HG02798 (cell line): ENCODE measurements around the gene ARHGAP24.

Experiments
- ATAC-seq: cut with Tn5 transposase; IDR thresholded peaks from one replicate; pipeline ENCODE4 v1.9.1; 2021; ENCODE audit warnings: mild to moderate bottlenecking; ENCODE audit not compliant: unreplicated experiment, poor library complexity

ARHGAP24 gene

GRCh38 chr4:85725721-85726170 is 250.8 kb downstream of the ARHGAP24 start:
- peak; percentile 90 for ATAC-seq

GRCh38 chr4:85726555-85726954 is 251.6 kb downstream of the ARHGAP24 start:
- ATAC-seq: no peak

- no peak for ATAC-seq
These were observed 253.5 kb downstream of the ARHGAP24 start for GRCh38 chr4:85728464-85728863.

GRCh38 chr4:85732124-85732523 is 257.2 kb downstream of the ARHGAP24 start:
- peak; percentile 61 for ATAC-seq

- no peak for ATAC-seq
These were observed 258.8 kb downstream of the ARHGAP24 start for GRCh38 chr4:85733798-85734197.

- no peak for ATAC-seq
These were observed 259.5 kb downstream of the ARHGAP24 start for GRCh38 chr4:85734424-85734831.

GRCh38 chr4:85736571-85736970 is 261.6 kb downstream of the ARHGAP24 start:
- no peak for ATAC-seq

GRCh38 chr4:85737254-85737653 is 262.3 kb downstream of the ARHGAP24 start:
- no peak for ATAC-seq

- no peak for ATAC-seq
These were observed 263.8 kb downstream of the ARHGAP24 start for GRCh38 chr4:85738721-85739120.

GRCh38 chr4:85740431-85740861 is 265.5 kb downstream of the ARHGAP24 start:
- no peak for ATAC-seq

GRCh38 chr4:85741381-85741780 is 266.4 kb downstream of the ARHGAP24 start:
- ATAC-seq: no peak

GRCh38 chr4:85741921-85742591 is 267.1 kb downstream of the ARHGAP24 start:
- ATAC-seq: no peak

- no peak for ATAC-seq
These were observed 270.0 kb downstream of the ARHGAP24 start for GRCh38 chr4:85744950-85745349.

GRCh38 chr4:85745939-85746338 is 271.0 kb downstream of the ARHGAP24 start:
- no peak for ATAC-seq

- peak; percentile 63 for ATAC-seq
These were observed 273.0 kb downstream of the ARHGAP24 start for GRCh38 chr4:85747882-85748491.

- no peak for ATAC-seq
These were observed 273.7 kb downstream of the ARHGAP24 start for GRCh38 chr4:85748654-85749053.

GRCh38 chr4:85751866-85752265 is 276.9 kb downstream of the ARHGAP24 start:
- no peak for ATAC-seq

GRCh38 chr4:85755285-85755684 is 280.3 kb downstream of the ARHGAP24 start:
- no peak for ATAC-seq

- ATAC-seq: peak; percentile 68
These were observed 282.0 kb downstream of the ARHGAP24 start for GRCh38 chr4:85756938-85757337.

GRCh38 chr4:85759388-85759787 is 284.4 kb downstream of the ARHGAP24 start:
- ATAC-seq: no peak

- ATAC-seq: no peak
These were observed 285.6 kb downstream of the ARHGAP24 start for GRCh38 chr4:85760511-85760910.
